GM10248 (cell line): ENCODE measurements around the gene ACTR5.
A peak's percentile ranks its signal among the peaks of the same experiment; 100 is the strongest.

Experiments
- CTCF ChIA-PET: fragments of 300-600 bp; sonication (Branson Sonifier 250); formaldehyde crosslinking; extraction: SDS; loops from one replicate; lab custom pipeline; 2021; ENCODE audit warnings: antibody characterized with exemption; lab: Yijun Ruan, JAX
- POLR2A ChIA-PET: fragments of 350-650 bp; sonication (Branson Sonifier 250); formaldehyde crosslinking; extraction: SDS; loops from one replicate; lab custom pipeline; 2020; ENCODE audit warnings: antibody characterized with exemption; lab: Yijun Ruan, JAX
- DNase-seq: peaks from one replicate; pipeline ENCODE4 v3.0.0; 2012; ENCODE audit errors: extremely low spot score
- CTCF ChIP-seq: IDR thresholded peaks from 2 replicates; pipeline ENCODE4 v1.5.1; 2012; ENCODE audit warnings: mild to moderate bottlenecking, low read depth; ENCODE audit errors: extremely low read depth, missing control alignments, control extremely low read depth

The ACTR5 gene

GRCh38 chr20:38727607-38728190 is 20.6 kb upstream of the ACTR5 start:
- TF ChIP-seq CTCF = no peak
- DNase-seq = no peak
- ChIA-PET POLR2A (no interaction called here), CTCF (interaction anchor here (2.0 kb wide), 1 partner anchor 13 kb away, joined by 4 read pairs; no protein-coding TSS in a partner anchor)

- DNase-seq = no peak
- POLR2A ChIA-PET = no interaction called here
- CTCF ChIA-PET = no interaction called here
Observed at GRCh38 chr20:38728191-38728781, 20.0 kb upstream of the ACTR5 start.

GRCh38 chr20:38728911-38729642 is 19.2 kb upstream of the ACTR5 start:
- ChIA-PET CTCF (interaction anchor here (1.1 kb wide), 1 partner anchor 13 kb away, joined by 3 read pairs; no protein-coding TSS in a partner anchor), POLR2A (no interaction called here)
- no peak for TF ChIP-seq CTCF
- DNase-seq = peak; percentile 27

More at GRCh38 chr20:38728191-38728781, 20.0 kb upstream of the ACTR5 start:
- TF ChIP-seq CTCF = no peak

GRCh38 chr20:38729767-38730166 is 18.5 kb upstream of the ACTR5 start:
- no peak for TF ChIP-seq CTCF
- POLR2A ChIA-PET = no interaction called here
- CTCF ChIA-PET = interaction anchor here (1.1 to 1.2 kb wide), 2 partner anchors 13 to 163 kb away, joined by 3 to 4 read pairs; no protein-coding TSS in a partner anchor
- no peak for DNase-seq

- ChIA-PET CTCF (interaction anchor here (0.9 to 1.8 kb wide), 17 partner anchors 9 to 193 kb away, joined by 3 to 10 read pairs (median 3); partner anchors contain the start of gene ACTR5), POLR2A (no interaction called here)
- no peak for TF ChIP-seq CTCF
- no peak for DNase-seq
Observed at GRCh38 chr20:38730167-38730988, 17.9 kb upstream of the ACTR5 start.
